ENCODE measurements around the gene LILRB1.
"Not testable (repeated sequence)": the region's sequence is repeated elsewhere in the genome, so short reads cannot be mapped to it uniquely, and the experiment has no call there.

- not testable (repeated sequence) for TF ChIP-seq POLR2A, CTCF (IDR thresholded peaks at IDR 0.05)
These were observed 51.3 kb downstream of the LILRB1 start for GRCh38 chr19:54681596-54681995.
